Hypothalamus (tissue), 51 donors: ENCODE measurements around the gene HTR6.
A peak's percentile ranks its signal among the peaks of the same experiment; 100 is the strongest.

ENCODE experiments used
- DNase-seq, 51 donors: peaks; one replicate each; lab custom pipeline; 2025; lab: John Stamatoyannopoulos, UW

Gene HTR6

GRCh38 chr1:19684677-19685076 lies 20.0 kb downstream of the HTR6 start:
- DNase-seq, result no peak

GRCh38 chr1:19685994-19686393 lies 21.3 kb downstream of the HTR6 start:
- no peak for DNase-seq

- no peak for DNase-seq
These were observed 22.7 kb downstream of the HTR6 start for GRCh38 chr1:19687414-19687813.

- no peak for DNase-seq
These were observed 23.6 kb downstream of the HTR6 start for GRCh38 chr1:19688041-19688842.

GRCh38 chr1:19689085-19689757 lies 24.5 kb downstream of the HTR6 start:
- peak in 1 of 51 donors; percentile 38 for DNase-seq

GRCh38 chr1:19689856-19690255 lies 25.2 kb downstream of the HTR6 start:
- no peak for DNase-seq

GRCh38 chr1:19690342-19690741 lies 25.7 kb downstream of the HTR6 start:
- DNase-seq, result no peak

- no peak for DNase-seq
These were observed 29.6 kb downstream of the HTR6 start for GRCh38 chr1:19694298-19694697.

- no peak for DNase-seq
These were observed 31.1 kb downstream of the HTR6 start for GRCh38 chr1:19695772-19696171.

- no peak for DNase-seq
These were observed 32.1 kb downstream of the HTR6 start for GRCh38 chr1:19696820-19697219.

- no peak for DNase-seq
These were observed 33.5 kb downstream of the HTR6 start for GRCh38 chr1:19698181-19698580.

- DNase-seq, result no peak
These were observed 35.6 kb downstream of the HTR6 start for GRCh38 chr1:19700079-19700777.

GRCh38 chr1:19703280-19703679 lies 38.6 kb downstream of the HTR6 start:
- no peak for DNase-seq

GRCh38 chr1:19704247-19705113 lies 39.8 kb downstream of the HTR6 start:
- peak in 49 of 51 donors; percentile 8 to 80 (median 51) for DNase-seq

- DNase-seq, result no peak
These were observed 40.8 kb downstream of the HTR6 start for GRCh38 chr1:19705464-19705863.

GRCh38 chr1:19706136-19706535 lies 41.5 kb downstream of the HTR6 start:
- DNase-seq, result no peak

- no peak for DNase-seq
These were observed 44.0 kb downstream of the HTR6 start for GRCh38 chr1:19708567-19709110.

- no peak for DNase-seq
These were observed 44.7 kb downstream of the HTR6 start for GRCh38 chr1:19709260-19709793.

- no peak for DNase-seq
These were observed 46.3 kb downstream of the HTR6 start for GRCh38 chr1:19710825-19711611.
